Stimulated activated CD8-positive, alpha-beta memory T cell treated with anti-CD3 and anti-CD28 coated beads, Interleukin-15, amount 100 ng/mL, for 24 hours (primary cell): ENCODE results near the gene COL2A1.

ENCODE experiments used
- DNase-seq: peaks from one replicate; pipeline ENCODE4 v3.0.0-alpha.2; 2020; ENCODE audit warnings: low read depth

Gene COL2A1

DNA sequence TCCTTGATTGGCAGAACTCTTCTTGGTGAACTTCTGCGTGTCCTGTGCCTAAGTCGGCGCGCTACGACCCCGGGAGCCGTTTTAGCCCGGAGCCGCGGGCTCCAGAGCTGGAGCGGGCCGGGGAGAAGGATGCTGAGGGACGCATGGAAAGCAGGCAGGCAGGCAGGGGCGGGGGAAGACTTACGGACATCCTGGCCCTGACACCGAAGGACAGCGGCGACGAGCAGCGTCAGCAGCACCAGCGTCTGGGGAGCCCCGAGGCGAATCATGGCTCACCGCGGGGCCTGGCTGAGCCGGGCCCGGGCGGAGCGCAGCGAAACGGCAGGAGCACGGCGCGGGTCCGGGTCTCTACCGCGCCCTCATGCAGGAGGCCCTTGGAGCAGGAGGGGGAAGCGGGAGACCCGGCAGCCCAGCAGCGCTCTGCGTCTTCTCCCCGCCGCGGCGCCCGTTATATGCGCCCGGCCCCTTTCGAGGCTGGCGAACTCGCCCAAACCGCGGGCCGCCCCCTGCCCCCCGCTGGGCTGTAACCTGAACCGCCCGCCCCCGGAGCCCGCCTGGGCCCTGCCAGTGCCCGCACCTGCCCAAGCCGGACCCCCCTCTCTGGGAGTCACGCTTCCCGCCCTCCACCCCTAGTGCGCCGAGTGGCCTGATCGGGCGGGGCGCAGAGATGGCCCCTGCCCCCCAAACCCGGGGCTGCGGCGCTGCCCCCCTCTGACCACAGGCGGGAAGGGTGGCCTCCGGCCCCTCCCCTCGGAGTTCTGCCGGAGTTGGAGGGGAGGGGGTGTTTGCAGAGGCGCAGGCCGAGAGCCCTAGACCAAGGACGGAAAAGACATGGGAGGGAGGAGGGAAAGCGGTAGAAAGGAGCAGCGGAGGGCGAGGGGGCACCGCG, at the start of gene COL2A1:
TSS of gene COL2A1 (minus strand) at position 424 of the 889 bp plus-strand sequence. CDS start at position 269, 155 bp downstream.
- no peak for DNase-seq

GRCh38 chr12:48053883-48054282, 49.6 kb upstream of the COL2A1 start:
- DNase-seq, result no peak

DNA sequence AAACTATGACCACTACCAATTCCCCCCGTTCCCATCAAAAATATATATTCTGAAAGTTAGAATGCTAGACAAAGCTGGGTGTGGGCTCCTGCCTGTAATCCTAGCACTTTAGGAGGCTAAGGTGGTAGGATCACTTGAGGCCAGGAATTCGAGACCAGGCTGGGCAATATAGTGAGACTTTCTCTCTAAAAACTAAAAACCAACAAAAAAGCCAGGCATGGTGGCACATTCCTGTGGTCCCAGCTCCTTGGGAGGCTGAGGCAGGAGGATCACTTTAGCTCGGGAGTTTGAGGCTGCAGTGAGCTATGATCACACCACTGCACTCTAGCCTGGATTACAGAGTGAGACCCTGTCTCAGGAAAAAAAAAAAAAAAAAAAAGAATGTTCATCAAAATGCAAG, 48.8 kb upstream of the COL2A1 start:
- no peak for DNase-seq

DNA sequence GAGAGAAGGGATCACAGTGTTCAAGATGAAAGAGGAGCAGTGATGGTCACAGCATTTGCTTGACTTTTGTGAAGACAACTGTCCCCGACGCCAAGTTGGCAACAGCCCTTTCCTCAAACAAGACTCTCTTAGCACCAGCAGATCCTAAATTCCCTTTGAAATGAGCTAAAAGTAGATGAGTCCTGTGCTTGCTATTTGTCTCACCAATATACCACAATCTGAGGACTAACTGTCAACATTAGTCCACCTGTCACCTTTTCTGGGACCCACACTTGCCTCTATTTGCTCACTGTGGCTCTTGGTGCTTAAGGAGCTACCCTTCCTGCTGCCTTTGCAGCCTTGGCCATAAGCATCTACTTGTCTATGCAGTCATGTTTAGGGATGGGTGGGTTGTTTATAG, 47.4 kb upstream of the COL2A1 start:
- no peak for DNase-seq

GRCh38 chr12:48050174-48050573, 45.9 kb upstream of the COL2A1 start:
- no peak for DNase-seq

DNA sequence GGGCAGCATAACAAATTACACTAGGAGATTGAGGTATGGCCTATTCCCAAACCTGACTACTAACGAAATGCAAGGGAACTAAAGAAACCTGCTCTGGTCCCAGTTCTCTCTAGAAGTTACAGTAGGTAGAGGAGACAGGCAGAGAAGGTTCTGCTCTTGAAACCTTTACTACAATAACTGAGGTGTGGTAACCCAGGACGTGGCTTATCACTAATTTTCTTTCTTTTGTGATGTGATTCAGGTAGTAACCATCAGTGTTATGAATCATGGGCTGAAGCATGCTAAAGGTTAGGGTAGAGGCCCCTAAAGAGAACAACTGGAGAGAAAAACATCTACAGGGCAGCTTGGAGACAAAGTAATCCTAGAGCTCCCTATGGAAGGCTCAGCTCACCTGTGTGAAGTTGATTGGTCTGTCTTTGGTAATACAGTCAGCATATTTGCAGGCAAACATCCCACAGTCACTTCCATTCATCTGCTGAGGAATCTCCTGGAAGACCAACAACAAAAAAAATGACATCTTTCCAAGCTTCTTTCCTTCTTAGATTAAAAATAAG, 41.8 kb upstream of the COL2A1 start:
- no peak for DNase-seq

DNA sequence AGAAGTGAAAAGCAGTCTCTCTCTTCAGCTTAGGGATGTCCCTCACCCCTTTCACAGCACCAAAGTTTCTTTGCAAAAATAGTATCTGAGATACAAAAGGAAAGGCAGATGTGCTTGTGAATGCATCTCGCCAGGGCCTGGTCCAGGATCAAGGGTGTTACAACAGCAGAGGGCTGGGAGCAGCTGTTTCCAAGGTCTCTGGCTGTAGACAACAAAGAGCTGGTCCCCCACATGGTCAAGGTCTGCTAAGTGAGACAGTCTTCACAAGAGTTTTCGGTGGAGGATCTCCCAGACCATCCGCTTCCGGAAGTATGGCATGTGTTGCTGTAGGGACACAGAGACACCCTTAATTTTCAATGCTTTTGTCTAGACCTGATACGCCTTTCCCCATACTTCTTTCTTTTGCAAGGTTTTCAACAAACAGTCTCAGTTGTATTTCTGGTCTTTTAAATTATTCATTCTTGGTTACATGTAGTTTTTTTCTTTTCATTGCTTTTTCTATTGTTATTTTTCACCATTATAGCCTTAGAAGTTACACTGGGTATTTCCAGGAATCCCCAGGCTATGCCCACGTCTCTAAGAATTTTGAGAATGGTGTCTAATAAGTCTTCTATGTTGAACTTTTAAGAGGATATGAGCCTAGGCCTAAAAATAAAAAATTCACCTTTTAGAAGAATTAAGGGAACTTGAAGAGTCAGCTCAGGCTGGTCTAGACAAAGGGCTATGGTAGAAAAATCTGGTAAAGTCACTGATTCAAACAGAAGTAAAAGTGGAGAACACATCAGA, 41.0 kb upstream of the COL2A1 start:
- DNase-seq, result no peak

- DNase-seq, result no peak
These were observed 40.1 kb upstream of the COL2A1 start for GRCh38 chr12:48044396-48044795.

GRCh38 chr12:48043771-48044170, 39.5 kb upstream of the COL2A1 start:
- DNase-seq, result no peak

- DNase-seq, result no peak
These were observed 37.5 kb upstream of the COL2A1 start for GRCh38 chr12:48041591-48042423.

- DNase-seq, result no peak
These were observed 36.1 kb upstream of the COL2A1 start for GRCh38 chr12:48040354-48040753.

GRCh38 chr12:48039151-48039550, 34.9 kb upstream of the COL2A1 start:
- DNase-seq, result no peak

- no peak for DNase-seq
These were observed 33.8 kb upstream of the COL2A1 start for GRCh38 chr12:48038085-48038484.

GRCh38 chr12:48037267-48037915, 33.1 kb upstream of the COL2A1 start:
- no peak for DNase-seq

GRCh38 chr12:48036818-48037217, 32.5 kb upstream of the COL2A1 start:
- DNase-seq, result no peak

DNA sequence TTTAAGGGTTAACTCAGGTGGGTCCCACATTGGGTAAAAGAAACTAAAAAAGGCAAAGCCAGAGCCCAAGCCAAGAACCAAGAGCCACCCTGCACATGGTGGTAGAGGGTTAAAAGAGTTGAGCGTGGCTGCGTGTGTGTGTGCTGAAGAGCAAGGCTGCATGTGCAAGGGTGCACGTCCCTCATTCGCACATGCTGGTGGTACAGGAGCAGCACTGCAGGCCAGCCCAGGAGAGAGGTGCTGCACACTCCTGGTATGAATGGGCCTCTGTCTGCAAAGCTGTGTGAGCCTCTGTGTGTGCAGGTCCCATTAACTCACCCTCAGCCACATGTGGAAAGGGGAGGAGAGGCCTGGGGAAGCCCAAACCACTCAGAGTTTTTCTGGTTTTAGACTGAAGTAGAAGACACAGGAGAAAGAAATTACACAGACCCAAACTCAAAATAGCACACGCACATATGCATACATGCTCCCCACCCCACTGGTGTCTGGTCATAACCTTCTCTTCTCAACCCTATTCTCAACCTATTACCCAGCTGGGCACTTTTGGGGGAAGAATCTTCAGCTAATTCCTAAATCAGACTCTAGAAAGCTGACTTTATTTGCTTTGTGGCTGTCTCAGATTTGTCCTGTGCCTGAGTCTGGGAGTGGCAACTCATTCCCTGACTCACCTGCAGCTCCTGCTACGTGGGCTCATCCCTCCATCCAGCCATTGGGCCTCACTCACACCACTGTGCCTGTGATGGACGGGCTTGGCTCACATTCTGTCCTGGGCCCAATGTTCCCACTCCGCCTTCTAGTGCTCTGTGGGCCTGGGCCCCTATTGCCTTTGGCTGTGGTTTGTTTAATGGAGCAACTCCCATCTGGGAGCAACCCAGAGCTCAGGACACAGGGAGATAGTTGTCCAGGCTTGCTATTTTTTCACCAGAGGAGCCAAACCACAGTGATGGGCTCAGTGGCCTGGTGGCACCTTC, 30.8 kb upstream of the COL2A1 start:
- DNase-seq, result no peak

DNA sequence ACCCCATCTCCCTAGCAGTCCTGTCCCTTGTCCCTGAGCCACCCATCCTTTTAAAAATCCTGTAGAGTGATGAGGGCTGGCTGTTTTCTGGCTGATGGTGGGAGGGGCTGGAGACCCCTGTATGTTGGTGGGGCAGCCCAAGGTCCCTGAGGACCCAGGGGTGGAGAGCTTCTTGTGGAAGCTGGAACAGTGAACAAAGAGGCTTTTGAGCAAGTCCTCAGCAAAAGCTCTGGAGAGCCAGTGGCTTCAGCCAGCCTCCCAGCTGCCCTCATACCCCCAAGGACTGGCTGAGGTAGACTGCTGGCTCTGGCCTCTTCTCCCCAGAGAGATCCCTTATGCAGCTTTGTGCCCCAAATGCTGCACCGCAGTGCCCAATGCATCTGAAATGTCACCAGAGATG, 29.2 kb upstream of the COL2A1 start:
- DNase-seq, result no peak

DNA sequence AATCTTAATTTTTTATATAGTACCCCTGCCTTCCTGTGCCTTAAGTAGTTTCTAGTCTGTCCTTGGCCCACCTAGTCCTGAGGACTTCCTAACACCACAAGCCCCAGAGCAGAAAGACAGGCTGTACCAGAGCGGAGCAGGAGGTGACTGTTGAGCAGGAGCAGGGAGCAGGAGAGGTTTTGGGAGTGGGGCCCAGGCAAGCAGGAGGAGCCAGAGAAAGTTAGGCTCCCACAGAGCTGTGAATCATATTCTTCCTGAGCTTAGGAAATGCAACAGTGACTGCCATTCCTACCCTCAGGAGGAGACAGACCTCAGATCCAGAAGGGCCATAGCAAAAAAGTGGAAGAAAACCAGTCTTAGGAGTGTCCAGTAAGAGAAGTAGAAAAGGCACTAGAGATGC, 28.3 kb upstream of the COL2A1 start:
- DNase-seq, result no peak

- DNase-seq, result no peak
These were observed 27.1 kb upstream of the COL2A1 start for GRCh38 chr12:48031135-48031960.
